ENCODE measurements around the gene JAG2.

The JAG2 gene

GRCh38 chr14:105107781-105108515 lies 60.6 kb downstream of the JAG2 start:
- no peak for DNase-seq

GRCh38 chr14:105107351-105107750 lies 61.2 kb downstream of the JAG2 start:
- no peak for DNase-seq

- no peak for DNase-seq
Measured at GRCh38 chr14:105105158-105105557, 63.4 kb downstream of the JAG2 start.

GRCh38 chr14:105102893-105103292 lies 65.7 kb downstream of the JAG2 start:
- DNase-seq, result no peak

- DNase-seq, result no peak
Measured at GRCh38 chr14:105102361-105102870, 66.2 kb downstream of the JAG2 start.

GRCh38 chr14:105100910-105101309 lies 67.7 kb downstream of the JAG2 start:
- DNase-seq, result no peak

GRCh38 chr14:105099778-105100177 lies 68.8 kb downstream of the JAG2 start:
- DNase-seq, result no peak

- no peak for DNase-seq
Measured at GRCh38 chr14:105098316-105098715, 70.3 kb downstream of the JAG2 start.

GRCh38 chr14:105097794-105098127 lies 70.8 kb downstream of the JAG2 start:
- DNase-seq, result no peak

GRCh38 chr14:105096206-105096875 lies 72.2 kb downstream of the JAG2 start:
- no peak for DNase-seq

GRCh38 chr14:105095236-105095805 lies 73.3 kb downstream of the JAG2 start:
- no peak for DNase-seq

GRCh38 chr14:105094193-105094907 lies 74.2 kb downstream of the JAG2 start:
- no peak for DNase-seq

GRCh38 chr14:105093431-105094192 lies 75.0 kb downstream of the JAG2 start:
- DNase-seq, result peak; percentile 69 to 75

- DNase-seq, result peak; percentile 48 to 67
Measured at GRCh38 chr14:105093038-105093430, 75.5 kb downstream of the JAG2 start.

GRCh38 chr14:105092171-105093037 lies 76.2 kb downstream of the JAG2 start:
- no peak for DNase-seq

GRCh38 chr14:105091517-105092170 lies 76.9 kb downstream of the JAG2 start:
- no peak for DNase-seq

- no peak for DNase-seq
Measured at GRCh38 chr14:105091054-105091516, 77.5 kb downstream of the JAG2 start.

All from stimulated activated CD4-positive, alpha-beta T cell treated with anti-CD3 and anti-CD28 coated beads, Interleukin-2, amount 100 ng/mL, for 48 hours (primary cell).